GM23338 (cell line): ENCODE data around the gene SNRNP200.

ENCODE experiments used
- CREB1 ChIP-seq: fragments of 250-450 bp; sonication (Bioruptor Pico); IDR thresholded peaks from 2 replicates; pipeline ENCODE4 v1.5.0; 2020; ENCODE audit warnings: low read depth, mild to moderate bottlenecking, moderate library complexity
- EZH2 ChIP-seq: fragments of 200-600 bp; sonication (generic); IDR thresholded peaks from one replicate; pipeline ENCODE4 v1.8.0; 2017; ENCODE audit warnings: antibody characterized with exemption, mild to moderate bottlenecking, low read depth; ENCODE audit not compliant: unreplicated experiment
- EZH2phosphoT487 ChIP-seq: fragments of 200-600 bp; sonication (generic); IDR thresholded peaks from one replicate; pipeline ENCODE4 v1.8.1; 2018; ENCODE audit warnings: antibody characterized with exemption; ENCODE audit not compliant: unreplicated experiment
- JUNB ChIP-seq: IDR thresholded peaks from one replicate; pipeline ENCODE4 v1.6.1; 2016; ENCODE audit warnings: antibody characterized with exemption; ENCODE audit not compliant: unreplicated experiment
- POLR2AphosphoS5 ChIP-seq: IDR thresholded peaks from 2 replicates; pipeline ENCODE4 v1.6.1; 2016; ENCODE audit warnings: antibody characterized with exemption, low read depth
- STAT1 ChIP-seq: IDR thresholded peaks from one replicate; pipeline ENCODE4 v1.6.1; 2016; ENCODE audit warnings: antibody characterized with exemption; ENCODE audit not compliant: unreplicated experiment
- ZNF114 ChIP-seq: fragments of 250-450 bp; sonication (Bioruptor Pico); IDR thresholded peaks from 2 replicates; pipeline ENCODE4 v1.5.0; 2020; ENCODE audit warnings: mild to moderate bottlenecking, moderate library complexity
- ZNF331 ChIP-seq: fragments of 250-450 bp; sonication (Bioruptor Pico); IDR thresholded peaks from 2 replicates; pipeline ENCODE4 v1.5.0; 2020; ENCODE audit warnings: low read depth, mild to moderate bottlenecking, moderate library complexity
- TF ChIP-seq, protein P1 (sequence below): IDR thresholded peaks from one replicate; pipeline ENCODE4 v1.6.1; 2018; ENCODE audit warnings: antibody characterized with exemption; ENCODE audit not compliant: unreplicated experiment
- TF ChIP-seq, protein P2 (sequence below), 2 experiments: fragments of 200-600 bp in 1 of 2; sonication (generic) in 1 of 2; conservative IDR thresholded peaks; 2 replicates each; pipeline versions ENCODE4 v1.5.1 to v1.6.1; 2016 to 2017; ENCODE audit warnings: antibody characterized with exemption in 2 of 2, low read depth in 2 of 2, mild to moderate bottlenecking in 2 of 2, moderate library complexity in 1 of 2
- TF ChIP-seq, protein P3 (sequence below): fragments of 250-450 bp; sonication (Bioruptor Pico); IDR thresholded peaks from 2 replicates; pipeline ENCODE4 v1.5.0; 2020; ENCODE audit warnings: mild to moderate bottlenecking, moderate library complexity

DNA sequence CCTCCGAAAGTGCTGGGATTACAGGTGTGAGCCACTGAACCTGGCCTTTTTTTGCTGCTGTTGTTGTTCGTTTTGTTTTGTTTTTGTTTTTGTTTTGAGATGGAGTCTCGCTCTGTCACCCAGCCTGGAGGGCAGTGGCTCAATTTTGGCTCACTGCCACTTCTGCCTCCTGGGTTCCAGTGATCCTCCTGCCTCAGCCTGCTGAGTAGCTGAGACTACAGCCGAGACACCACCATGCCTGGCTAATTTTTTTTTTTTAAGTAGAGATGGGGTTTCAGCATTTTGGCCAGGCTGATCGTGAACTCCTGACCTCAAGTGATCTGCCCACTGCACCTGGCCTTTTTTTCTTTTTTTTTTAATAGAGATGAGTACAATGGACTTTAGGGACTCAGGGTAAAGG lies 61.5 kb downstream of the SNRNP200 start:
- TF ChIP-seq, protein P1, sequence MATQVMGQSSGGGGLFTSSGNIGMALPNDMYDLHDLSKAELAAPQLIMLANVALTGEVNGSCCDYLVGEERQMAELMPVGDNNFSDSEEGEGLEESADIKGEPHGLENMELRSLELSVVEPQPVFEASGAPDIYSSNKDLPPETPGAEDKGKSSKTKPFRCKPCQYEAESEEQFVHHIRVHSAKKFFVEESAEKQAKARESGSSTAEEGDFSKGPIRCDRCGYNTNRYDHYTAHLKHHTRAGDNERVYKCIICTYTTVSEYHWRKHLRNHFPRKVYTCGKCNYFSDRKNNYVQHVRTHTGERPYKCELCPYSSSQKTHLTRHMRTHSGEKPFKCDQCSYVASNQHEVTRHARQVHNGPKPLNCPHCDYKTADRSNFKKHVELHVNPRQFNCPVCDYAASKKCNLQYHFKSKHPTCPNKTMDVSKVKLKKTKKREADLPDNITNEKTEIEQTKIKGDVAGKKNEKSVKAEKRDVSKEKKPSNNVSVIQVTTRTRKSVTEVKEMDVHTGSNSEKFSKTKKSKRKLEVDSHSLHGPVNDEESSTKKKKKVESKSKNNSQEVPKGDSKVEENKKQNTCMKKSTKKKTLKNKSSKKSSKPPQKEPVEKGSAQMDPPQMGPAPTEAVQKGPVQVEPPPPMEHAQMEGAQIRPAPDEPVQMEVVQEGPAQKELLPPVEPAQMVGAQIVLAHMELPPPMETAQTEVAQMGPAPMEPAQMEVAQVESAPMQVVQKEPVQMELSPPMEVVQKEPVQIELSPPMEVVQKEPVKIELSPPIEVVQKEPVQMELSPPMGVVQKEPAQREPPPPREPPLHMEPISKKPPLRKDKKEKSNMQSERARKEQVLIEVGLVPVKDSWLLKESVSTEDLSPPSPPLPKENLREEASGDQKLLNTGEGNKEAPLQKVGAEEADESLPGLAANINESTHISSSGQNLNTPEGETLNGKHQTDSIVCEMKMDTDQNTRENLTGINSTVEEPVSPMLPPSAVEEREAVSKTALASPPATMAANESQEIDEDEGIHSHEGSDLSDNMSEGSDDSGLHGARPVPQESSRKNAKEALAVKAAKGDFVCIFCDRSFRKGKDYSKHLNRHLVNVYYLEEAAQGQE = no peak
- TF ChIP-seq, protein P2, sequence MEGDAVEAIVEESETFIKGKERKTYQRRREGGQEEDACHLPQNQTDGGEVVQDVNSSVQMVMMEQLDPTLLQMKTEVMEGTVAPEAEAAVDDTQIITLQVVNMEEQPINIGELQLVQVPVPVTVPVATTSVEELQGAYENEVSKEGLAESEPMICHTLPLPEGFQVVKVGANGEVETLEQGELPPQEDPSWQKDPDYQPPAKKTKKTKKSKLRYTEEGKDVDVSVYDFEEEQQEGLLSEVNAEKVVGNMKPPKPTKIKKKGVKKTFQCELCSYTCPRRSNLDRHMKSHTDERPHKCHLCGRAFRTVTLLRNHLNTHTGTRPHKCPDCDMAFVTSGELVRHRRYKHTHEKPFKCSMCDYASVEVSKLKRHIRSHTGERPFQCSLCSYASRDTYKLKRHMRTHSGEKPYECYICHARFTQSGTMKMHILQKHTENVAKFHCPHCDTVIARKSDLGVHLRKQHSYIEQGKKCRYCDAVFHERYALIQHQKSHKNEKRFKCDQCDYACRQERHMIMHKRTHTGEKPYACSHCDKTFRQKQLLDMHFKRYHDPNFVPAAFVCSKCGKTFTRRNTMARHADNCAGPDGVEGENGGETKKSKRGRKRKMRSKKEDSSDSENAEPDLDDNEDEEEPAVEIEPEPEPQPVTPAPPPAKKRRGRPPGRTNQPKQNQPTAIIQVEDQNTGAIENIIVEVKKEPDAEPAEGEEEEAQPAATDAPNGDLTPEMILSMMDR (conservative IDR thresholded peaks at IDR 0.05; ENCODE audit: low read depth in 2 of 2) = no peak
- TF ChIP-seq EZH2phosphoT487 (no peak), JUNB (no peak), EZH2 (no peak), STAT1 (no peak), ZNF114 (no peak), CREB1 (CRISPR knock-in tag) (no peak), POLR2AphosphoS5 (no peak), ZNF331 (CRISPR knock-in tag) (no peak)
- TF ChIP-seq, protein P3, sequence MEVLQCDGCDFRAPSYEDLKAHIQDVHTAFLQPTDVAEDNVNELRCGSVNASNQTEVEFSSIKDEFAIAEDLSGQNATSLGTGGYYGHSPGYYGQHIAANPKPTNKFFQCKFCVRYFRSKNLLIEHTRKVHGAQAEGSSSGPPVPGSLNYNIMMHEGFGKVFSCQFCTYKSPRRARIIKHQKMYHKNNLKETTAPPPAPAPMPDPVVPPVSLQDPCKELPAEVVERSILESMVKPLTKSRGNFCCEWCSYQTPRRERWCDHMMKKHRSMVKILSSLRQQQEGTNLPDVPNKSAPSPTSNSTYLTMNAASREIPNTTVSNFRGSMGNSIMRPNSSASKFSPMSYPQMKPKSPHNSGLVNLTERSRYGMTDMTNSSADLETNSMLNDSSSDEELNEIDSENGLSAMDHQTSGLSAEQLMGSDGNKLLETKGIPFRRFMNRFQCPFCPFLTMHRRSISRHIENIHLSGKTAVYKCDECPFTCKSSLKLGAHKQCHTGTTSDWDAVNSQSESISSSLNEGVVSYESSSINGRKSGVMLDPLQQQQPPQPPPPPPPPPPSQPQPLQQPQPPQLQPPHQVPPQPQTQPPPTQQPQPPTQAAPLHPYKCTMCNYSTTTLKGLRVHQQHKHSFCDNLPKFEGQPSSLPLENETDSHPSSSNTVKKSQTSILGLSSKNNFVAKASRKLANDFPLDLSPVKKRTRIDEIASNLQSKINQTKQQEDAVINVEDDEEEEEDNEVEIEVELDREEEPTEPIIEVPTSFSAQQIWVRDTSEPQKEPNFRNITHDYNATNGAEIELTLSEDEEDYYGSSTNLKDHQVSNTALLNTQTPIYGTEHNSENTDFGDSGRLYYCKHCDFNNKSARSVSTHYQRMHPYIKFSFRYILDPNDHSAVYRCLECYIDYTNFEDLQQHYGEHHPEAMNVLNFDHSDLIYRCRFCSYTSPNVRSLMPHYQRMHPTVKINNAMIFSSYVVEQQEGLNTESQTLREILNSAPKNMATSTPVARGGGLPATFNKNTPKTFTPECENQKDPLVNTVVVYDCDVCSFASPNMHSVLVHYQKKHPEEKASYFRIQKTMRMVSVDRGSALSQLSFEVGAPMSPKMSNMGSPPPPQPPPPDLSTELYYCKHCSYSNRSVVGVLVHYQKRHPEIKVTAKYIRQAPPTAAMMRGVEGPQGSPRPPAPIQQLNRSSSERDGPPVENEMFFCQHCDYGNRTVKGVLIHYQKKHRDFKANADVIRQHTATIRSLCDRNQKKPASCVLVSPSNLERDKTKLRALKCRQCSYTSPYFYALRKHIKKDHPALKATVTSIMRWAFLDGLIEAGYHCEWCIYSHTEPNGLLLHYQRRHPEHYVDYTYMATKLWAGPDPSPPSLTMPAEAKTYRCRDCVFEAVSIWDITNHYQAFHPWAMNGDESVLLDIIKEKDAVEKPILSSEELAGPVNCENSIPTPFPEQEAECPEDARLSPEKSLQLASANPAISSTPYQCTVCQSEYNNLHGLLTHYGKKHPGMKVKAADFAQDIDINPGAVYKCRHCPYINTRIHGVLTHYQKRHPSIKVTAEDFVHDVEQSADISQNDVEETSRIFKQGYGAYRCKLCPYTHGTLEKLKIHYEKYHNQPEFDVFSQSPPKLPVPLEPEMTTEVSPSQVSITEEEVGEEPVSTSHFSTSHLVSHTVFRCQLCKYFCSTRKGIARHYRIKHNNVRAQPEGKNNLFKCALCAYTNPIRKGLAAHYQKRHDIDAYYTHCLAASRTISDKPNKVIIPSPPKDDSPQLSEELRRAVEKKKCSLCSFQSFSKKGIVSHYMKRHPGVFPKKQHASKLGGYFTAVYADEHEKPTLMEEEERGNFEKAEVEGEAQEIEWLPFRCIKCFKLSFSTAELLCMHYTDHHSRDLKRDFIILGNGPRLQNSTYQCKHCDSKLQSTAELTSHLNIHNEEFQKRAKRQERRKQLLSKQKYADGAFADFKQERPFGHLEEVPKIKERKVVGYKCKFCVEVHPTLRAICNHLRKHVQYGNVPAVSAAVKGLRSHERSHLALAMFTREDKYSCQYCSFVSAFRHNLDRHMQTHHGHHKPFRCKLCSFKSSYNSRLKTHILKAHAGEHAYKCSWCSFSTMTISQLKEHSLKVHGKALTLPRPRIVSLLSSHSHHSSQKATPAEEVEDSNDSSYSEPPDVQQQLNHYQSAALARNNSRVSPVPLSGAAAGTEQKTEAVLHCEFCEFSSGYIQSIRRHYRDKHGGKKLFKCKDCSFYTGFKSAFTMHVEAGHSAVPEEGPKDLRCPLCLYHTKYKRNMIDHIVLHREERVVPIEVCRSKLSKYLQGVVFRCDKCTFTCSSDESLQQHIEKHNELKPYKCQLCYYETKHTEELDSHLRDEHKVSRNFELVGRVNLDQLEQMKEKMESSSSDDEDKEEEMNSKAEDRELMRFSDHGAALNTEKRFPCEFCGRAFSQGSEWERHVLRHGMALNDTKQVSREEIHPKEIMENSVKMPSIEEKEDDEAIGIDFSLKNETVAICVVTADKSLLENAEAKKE (CRISPR knock-in tag) = no peak
